Activated effector memory CD4-positive, alpha-beta T cell treated with anti-CD3 and anti-CD28 coated beads, Interleukin-2, amount 50 U/mL, for 16 hours (primary cell): ENCODE measurements around the gene ASCL2.

ENCODE experiments used
- DNase-seq: peaks from one replicate; pipeline ENCODE4 v3.0.0-alpha.2; 2020

The ASCL2 gene

DNA sequence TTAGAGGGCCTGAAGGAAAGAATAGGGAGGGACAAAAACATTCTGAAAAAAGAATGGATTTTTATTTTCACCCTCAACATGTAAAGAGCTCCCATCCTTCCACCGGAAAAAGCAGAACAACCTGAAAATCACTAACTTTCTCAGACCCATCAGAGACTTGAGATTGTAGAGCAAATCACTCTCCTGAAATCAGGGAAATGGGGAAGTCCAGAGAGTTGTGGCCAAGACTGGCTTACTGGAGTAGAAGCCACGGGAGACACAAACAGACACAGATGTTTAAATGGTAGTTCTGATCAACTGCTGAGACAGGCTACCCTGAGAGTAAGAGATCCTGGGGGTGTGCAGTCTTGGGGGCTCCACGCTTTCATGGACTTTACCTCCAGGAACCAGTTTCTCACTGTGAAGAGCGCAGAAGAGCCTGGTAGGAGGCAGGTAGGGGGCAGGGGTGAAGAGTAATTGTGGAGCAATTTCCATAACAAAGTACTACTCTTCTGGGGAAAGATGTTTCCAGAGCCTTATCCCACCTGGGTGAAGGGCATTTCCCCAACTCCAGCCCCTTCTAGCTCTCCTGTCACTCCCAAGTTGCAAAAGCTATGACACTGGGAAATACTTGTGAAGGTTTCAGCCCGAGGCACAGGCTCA is 47.1 kb downstream of the ASCL2 start:
- no peak for DNase-seq

DNA sequence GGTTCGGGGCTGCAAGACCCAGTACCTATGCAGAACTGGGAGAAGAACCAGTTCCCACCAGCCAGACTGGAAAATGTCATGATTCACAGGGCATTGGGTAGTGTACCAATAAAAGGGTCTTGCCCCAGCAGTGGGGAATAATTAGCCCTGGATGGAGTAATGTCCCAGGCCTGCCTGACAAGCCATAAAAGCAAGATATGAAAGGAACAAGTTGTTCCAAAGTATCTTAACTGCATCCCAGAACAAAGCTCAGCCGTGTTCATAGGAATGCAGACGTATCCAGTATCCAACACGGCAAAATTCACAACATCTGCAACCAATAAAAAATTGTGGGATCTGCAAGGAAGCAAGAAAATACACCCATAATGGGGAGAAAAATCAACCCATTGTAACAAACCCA is 47.9 kb downstream of the ASCL2 start:
- DNase-seq, result no peak

DNA sequence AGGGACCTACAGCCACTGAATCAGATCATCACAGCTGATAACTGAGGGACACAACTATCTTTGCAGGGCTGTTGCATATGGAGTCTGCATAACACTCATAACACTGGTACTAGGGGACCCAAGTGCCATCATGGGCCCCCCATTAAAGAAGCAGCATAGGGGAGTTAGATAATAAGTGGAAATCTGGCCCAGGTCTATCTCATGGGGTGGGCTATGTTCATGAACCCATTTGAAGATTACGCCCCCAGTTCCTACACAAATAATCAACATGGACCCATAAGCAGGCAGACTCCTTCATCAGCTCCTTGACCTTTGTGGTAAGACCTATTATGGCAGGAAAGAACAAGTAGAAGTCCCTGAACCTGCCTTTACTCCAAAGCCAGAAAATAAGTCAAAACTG is 48.8 kb downstream of the ASCL2 start:
- no peak for DNase-seq

DNA sequence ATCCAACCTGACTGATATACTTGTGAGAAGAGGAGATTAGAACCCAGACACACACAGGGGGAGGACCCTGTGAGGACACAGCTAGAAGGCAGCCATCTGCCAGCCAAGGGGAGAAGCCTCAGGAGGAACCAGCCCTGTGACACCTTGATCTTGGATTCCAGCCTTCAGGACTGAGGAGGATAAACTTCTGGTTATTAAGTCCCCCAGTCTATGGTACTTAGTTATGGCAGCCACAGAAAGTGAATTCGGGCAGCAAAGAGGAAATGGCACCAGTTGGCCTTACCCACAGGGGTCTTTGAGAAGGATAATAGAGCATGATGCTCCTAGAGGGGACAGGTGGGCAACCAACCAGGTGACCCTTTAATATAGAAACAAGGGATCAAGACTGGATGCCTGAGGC is 49.4 kb downstream of the ASCL2 start:
- no peak for DNase-seq

DNA sequence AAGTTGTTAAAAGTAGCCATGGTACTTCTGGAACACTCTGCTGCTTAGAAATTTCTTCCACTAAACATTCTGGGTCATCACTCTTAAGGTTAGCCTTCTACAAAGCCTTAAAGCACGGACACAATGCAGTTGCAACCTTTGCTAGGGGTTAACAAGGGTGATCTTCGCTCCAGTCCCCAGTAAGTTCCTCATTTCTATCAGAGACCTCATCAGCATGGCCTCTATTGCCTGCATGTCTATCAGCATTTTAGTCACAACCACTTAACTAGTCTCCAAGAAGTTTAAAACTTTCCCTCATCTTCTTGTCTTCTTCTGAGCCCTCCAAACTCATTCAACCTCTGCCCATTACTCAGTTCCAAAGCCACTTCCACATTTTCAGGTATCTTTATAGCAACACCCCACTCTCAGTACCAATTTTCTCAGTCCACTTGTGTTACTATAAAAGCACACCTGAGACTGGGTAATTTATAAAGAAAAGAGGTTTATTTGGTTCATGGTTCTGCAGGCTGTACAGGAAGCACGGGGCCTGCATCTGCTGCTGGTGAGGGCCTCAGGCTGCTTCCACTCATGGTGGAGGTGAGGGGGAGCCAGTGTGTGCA is 50.1 kb downstream of the ASCL2 start:
- no peak for DNase-seq

DNA sequence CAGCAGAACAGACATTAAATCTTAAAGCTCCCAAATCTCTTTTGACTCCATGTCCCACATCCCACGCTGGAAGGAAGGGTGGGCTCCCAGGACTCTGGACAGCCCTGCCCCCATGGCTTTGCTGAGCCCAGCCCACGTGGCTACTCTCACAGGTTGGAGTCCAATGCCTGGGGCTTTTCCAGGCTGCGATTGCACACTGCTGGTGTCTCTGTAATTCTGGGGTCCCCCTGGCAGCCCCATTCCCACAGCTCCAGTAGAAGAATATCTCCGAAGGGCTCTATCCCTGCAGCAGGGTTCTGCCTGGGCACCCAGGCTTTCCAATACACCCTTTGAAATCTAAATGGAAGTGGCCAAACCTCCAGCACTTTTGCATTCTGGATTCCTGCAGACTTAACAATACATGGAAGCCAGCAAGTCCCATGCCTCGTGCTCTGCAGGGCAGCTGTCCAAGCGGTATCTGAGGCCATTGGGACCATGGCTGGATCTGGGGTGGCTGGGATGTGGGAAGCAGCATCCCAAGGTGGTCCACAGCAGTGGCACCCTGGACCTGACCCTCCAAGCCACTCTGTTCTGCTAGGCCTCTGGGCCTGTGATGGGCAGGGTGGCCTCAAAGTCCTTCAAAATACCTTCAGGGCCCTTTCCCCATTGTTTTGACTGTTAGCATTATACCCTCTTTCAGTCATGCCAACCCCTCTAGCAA is 50.9 kb downstream of the ASCL2 start:
- no peak for DNase-seq
